T-helper 1 cell treated with Interleukin-12 subunit alpha and Interleukin-12 subunit beta and Interleukin-4 antibody, amounts not matched to agents 30 ng/mL and 1 ng/mL, for 36 hours (primary cell): ENCODE measurements around the gene GPR82. TPM values are rescaled to one million over a fixed set of nuclear protein-coding genes. Genes with fewer than 3 reads are reported as not detected.

ENCODE experiments used
- total RNA-seq: library from RNA; stranded (reverse); gene quantifications from 2 replicates; pipeline ENCODE4 v1.2.3, GENCODE V29; 2022

The GPR82 gene
- total RNA-seq, 1 donor from 2014 or later: 0.12 TPM

Other genes starting within 250 kb of the GPR82 start
- 4.2 and 5.4 TPM in 2 replicates for gene GPR34, start 35.2 kb upstream of the GPR82 start, total RNA-seq
- 36.5 and 38.2 TPM in 2 replicates for gene CASK, start 199.4 kb downstream of the GPR82 start, total RNA-seq